ENCODE results near the gene ISYNA1. TPM values are rescaled to one million over a fixed set of nuclear protein-coding genes. Genes with fewer than 3 reads are reported as not detected.

Gene ISYNA1
- total and polyA plus RNA-seq, 2 of the 13 experiments (the other 11 are each of a cell fraction or from before 2014, with no cell fraction given), result 29.6 to 48.5 TPM

DNA sequence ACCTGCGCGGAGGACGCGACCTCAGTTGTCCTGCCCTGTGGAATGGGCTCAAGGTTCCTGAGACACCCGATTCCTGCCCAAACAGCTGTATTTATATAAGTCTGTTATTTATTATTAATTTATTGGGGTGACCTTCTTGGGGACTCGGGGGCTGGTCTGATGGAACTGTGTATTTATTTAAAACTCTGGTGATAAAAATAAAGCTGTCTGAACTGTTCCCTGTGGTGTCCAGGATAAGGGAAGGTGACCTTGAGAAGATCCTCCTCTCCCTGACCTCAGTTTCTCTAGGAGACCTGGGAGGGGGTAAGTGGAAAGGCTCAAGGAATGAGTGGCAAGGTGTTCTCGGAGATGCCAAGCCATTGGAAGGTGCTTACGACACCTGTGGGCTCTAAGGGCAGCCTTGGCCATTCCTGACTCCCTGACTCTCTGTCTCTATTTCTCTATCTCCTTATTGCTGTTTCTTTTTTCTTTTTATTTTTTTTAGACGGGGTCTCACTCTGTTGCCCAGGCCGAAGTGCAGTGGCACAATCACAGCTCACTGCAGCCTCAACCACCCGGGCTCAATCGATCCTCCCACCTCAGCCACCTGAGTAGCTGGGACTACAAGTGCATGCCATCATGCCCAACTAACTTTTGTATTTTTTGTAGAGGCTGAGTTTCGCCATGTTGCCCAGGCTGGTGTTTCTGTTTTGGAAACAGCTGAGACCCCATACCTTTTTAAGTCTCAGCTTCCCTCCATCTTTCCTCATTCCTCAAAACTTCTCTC, 48.8 kb downstream of the ISYNA1 start (continued):
- TF ChIP-seq, protein P1, sequence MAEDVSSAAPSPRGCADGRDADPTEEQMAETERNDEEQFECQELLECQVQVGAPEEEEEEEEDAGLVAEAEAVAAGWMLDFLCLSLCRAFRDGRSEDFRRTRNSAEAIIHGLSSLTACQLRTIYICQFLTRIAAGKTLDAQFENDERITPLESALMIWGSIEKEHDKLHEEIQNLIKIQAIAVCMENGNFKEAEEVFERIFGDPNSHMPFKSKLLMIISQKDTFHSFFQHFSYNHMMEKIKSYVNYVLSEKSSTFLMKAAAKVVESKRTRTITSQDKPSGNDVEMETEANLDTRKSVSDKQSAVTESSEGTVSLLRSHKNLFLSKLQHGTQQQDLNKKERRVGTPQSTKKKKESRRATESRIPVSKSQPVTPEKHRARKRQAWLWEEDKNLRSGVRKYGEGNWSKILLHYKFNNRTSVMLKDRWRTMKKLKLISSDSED (CRISPR knock-in tag; IDR thresholded peaks at IDR 0.05), result no peak
- TF ChIP-seq ZNF446 (CRISPR knock-in tag; IDR thresholded peaks at IDR 0.05) (no peak), ZNF709 (CRISPR knock-in tag; IDR thresholded peaks at IDR 0.05) (no peak), PAF1 (CRISPR knock-in tag; IDR thresholded peaks at IDR 0.05) (peak; percentile 50; the same call in 1 of the 2 replicates), DR1 (CRISPR knock-in tag; IDR thresholded peaks at IDR 0.05) (no peak), ZNF737 (CRISPR knock-in tag; IDR thresholded peaks at IDR 0.05; ENCODE audit: borderline replicate concordance) (no peak), JUN (CRISPR knock-in tag; IDR thresholded peaks at IDR 0.05) (no peak), BORCS8-MEF2B (CRISPR knock-in tag; IDR thresholded peaks at IDR 0.05) (no peak), ZC3H13 (CRISPR knock-in tag; IDR thresholded peaks at IDR 0.05) (peak; percentile 73; the same call in 1 of the 2 replicates), CHD2 (IDR thresholded peaks at IDR 0.05; ENCODE audit: low read depth, low read length) (0 out of 2 replicates have a peak, but pooled peaks have one; percentile 1)
- TF ChIP-seq, protein P2, sequence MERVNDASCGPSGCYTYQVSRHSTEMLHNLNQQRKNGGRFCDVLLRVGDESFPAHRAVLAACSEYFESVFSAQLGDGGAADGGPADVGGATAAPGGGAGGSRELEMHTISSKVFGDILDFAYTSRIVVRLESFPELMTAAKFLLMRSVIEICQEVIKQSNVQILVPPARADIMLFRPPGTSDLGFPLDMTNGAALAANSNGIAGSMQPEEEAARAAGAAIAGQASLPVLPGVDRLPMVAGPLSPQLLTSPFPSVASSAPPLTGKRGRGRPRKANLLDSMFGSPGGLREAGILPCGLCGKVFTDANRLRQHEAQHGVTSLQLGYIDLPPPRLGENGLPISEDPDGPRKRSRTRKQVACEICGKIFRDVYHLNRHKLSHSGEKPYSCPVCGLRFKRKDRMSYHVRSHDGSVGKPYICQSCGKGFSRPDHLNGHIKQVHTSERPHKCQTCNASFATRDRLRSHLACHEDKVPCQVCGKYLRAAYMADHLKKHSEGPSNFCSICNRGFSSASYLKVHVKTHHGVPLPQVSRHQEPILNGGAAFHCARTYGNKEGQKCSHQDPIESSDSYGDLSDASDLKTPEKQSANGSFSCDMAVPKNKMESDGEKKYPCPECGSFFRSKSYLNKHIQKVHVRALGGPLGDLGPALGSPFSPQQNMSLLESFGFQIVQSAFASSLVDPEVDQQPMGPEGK (CRISPR knock-in tag; IDR thresholded peaks at IDR 0.05), result no peak
- TF ChIP-seq, protein P3, sequence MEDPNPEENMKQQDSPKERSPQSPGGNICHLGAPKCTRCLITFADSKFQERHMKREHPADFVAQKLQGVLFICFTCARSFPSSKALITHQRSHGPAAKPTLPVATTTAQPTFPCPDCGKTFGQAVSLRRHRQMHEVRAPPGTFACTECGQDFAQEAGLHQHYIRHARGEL (CRISPR knock-in tag; IDR thresholded peaks at IDR 0.05), result no peak
- TF ChIP-seq, protein P4, sequence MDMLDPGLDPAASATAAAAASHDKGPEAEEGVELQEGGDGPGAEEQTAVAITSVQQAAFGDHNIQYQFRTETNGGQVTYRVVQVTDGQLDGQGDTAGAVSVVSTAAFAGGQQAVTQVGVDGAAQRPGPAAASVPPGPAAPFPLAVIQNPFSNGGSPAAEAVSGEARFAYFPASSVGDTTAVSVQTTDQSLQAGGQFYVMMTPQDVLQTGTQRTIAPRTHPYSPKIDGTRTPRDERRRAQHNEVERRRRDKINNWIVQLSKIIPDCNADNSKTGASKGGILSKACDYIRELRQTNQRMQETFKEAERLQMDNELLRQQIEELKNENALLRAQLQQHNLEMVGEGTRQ (IDR thresholded peaks at IDR 0.05; ENCODE audit: low read depth, low read length), result no peak
- TF ChIP-seq, protein P4 (CRISPR knock-in tag; IDR thresholded peaks at IDR 0.05; ENCODE audit: borderline replicate concordance), result no peak
- TF ChIP-seq, protein P5, sequence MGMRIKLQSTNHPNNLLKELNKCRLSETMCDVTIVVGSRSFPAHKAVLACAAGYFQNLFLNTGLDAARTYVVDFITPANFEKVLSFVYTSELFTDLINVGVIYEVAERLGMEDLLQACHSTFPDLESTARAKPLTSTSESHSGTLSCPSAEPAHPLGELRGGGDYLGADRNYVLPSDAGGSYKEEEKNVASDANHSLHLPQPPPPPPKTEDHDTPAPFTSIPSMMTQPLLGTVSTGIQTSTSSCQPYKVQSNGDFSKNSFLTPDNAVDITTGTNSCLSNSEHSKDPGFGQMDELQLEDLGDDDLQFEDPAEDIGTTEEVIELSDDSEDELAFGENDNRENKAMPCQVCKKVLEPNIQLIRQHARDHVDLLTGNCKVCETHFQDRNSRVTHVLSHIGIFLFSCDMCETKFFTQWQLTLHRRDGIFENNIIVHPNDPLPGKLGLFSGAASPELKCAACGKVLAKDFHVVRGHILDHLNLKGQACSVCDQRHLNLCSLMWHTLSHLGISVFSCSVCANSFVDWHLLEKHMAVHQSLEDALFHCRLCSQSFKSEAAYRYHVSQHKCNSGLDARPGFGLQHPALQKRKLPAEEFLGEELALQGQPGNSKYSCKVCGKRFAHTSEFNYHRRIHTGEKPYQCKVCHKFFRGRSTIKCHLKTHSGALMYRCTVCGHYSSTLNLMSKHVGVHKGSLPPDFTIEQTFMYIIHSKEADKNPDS (CRISPR knock-in tag; IDR thresholded peaks at IDR 0.05), result no peak
- TF ChIP-seq, protein P6, sequence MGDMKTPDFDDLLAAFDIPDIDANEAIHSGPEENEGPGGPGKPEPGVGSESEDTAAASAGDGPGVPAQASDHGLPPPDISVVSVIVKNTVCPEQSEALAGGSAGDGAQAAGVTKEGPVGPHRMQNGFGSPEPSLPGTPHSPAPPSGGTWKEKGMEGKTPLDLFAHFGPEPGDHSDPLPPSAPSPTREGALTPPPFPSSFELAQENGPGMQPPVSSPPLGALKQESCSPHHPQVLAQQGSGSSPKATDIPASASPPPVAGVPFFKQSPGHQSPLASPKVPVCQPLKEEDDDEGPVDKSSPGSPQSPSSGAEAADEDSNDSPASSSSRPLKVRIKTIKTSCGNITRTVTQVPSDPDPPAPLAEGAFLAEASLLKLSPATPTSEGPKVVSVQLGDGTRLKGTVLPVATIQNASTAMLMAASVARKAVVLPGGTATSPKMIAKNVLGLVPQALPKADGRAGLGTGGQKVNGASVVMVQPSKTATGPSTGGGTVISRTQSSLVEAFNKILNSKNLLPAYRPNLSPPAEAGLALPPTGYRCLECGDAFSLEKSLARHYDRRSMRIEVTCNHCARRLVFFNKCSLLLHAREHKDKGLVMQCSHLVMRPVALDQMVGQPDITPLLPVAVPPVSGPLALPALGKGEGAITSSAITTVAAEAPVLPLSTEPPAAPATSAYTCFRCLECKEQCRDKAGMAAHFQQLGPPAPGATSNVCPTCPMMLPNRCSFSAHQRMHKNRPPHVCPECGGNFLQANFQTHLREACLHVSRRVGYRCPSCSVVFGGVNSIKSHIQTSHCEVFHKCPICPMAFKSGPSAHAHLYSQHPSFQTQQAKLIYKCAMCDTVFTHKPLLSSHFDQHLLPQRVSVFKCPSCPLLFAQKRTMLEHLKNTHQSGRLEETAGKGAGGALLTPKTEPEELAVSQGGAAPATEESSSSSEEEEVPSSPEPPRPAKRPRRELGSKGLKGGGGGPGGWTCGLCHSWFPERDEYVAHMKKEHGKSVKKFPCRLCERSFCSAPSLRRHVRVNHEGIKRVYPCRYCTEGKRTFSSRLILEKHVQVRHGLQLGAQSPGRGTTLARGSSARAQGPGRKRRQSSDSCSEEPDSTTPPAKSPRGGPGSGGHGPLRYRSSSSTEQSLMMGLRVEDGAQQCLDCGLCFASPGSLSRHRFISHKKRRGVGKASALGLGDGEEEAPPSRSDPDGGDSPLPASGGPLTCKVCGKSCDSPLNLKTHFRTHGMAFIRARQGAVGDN (CRISPR knock-in tag; IDR thresholded peaks at IDR 0.05), result no peak
